PC-3 (cell line): ENCODE results near the gene ARHGEF4. TPM values are rescaled to one million over a fixed set of nuclear protein-coding genes. Genes with fewer than 3 reads are reported as not detected.

ENCODE experiments used
- ATAC-seq: fragments of 200-7000 bp; cut with Tn5 transposase; 2 replicates; pipeline ENCODE4 v1.9.1; 2020; ENCODE audit warnings: mild to moderate bottlenecking, moderate library complexity
- BruUV-seq: library from RNA; stranded (reverse); fragments of 400-500 nt; replicated peaks from 2 replicates; lab custom pipeline; 2021; lab: Mats Ljungman, UMichigan
- CTCF ChIA-PET: fragments of 300-600 bp; sonication (Branson Sonifier 250); formaldehyde crosslinking; loops from one replicate; lab custom pipeline; 2022; ENCODE audit warnings: antibody characterized with exemption; lab: Charles Lee
- POLR2A ChIA-PET: fragments of 300-600 bp; sonication (Branson Sonifier 250); formaldehyde crosslinking; loops from one replicate; lab custom pipeline; 2022; ENCODE audit warnings: antibody characterized with exemption; ENCODE audit not compliant: unreplicated experiment; lab: Charles Lee
- DNase-seq: peaks from one replicate; pipeline ENCODE4 v3.0.0-alpha.2; 2015
- H2AFZ ChIP-seq: fragments of 300-600 bp; sonication (generic); 2 replicates; pipeline ENCODE4 v1.6.0; 2016; ENCODE audit warnings: antibody characterized with exemption, low read length
- H3F3A ChIP-seq: fragments of 300-600 bp; sonication (generic); one replicate; pipeline ENCODE4 v1.6.0; 2017; ENCODE audit warnings: antibody characterized with exemption, low read length, control low read depth, mild to moderate bottlenecking; ENCODE audit not compliant: unreplicated experiment
- H3K27ac ChIP-seq: fragments of 300-600 bp; sonication (generic); 2 replicates; pipeline ENCODE4 v1.5.1; 2016; ENCODE audit warnings: mild to moderate bottlenecking, low read length
- H3K27me3 ChIP-seq: fragments of 300-600 bp; sonication (generic); 2 replicates; pipeline ENCODE4 v1.6.1; 2016; ENCODE audit warnings: low read length, mixed read lengths
- H3K36me3 ChIP-seq: fragments of 300-600 bp; sonication (generic); 2 replicates; pipeline ENCODE4 v1.6.1; 2016; ENCODE audit warnings: low read depth, mixed run types, low read length, mixed read lengths
- H3K4me1 ChIP-seq: fragments of 300-600 bp; sonication (generic); 2 replicates; pipeline ENCODE4 v1.5.1; 2016; ENCODE audit warnings: low read length; ENCODE audit not compliant: insufficient read depth
- H3K4me2 ChIP-seq: fragments of 300-600 bp; sonication (generic); 2 replicates; pipeline ENCODE4 v1.6.0; 2016; ENCODE audit warnings: low read length
- H3K4me3 ChIP-seq: fragments of 300-600 bp; sonication (generic); 2 replicates; pipeline ENCODE4 v1.5.1; 2016; ENCODE audit warnings: mild to moderate bottlenecking, low read length, mixed read lengths
- H3K79me2 ChIP-seq: fragments of 300-600 bp; sonication (generic); 2 replicates; pipeline ENCODE4 v1.6.1; 2017; ENCODE audit warnings: low read length, mixed read lengths
- H3K9ac ChIP-seq: fragments of 300-600 bp; sonication (generic); 2 replicates; pipeline ENCODE4 v1.6.0; 2016; ENCODE audit warnings: mild to moderate bottlenecking, low read length
- H3K9me2 ChIP-seq: fragments of 300-600 bp; sonication (generic); replicated peaks from 2 replicates; pipeline ENCODE4 v1.6.1; 2016; ENCODE audit warnings: mixed run types, low read length, mixed read lengths
- H3K9me3 ChIP-seq: fragments of 300-600 bp; sonication (generic); 2 replicates; pipeline ENCODE4 v1.6.1; 2016; ENCODE audit warnings: low read length, mixed read lengths
- H4K20me1 ChIP-seq: fragments of 300-600 bp; sonication (generic); 2 replicates; pipeline ENCODE4 v1.6.1; 2016; ENCODE audit warnings: low read length, mixed read lengths
- CTCF ChIP-seq: fragments of 300-600 bp; sonication (generic); conservative IDR thresholded peaks from 2 replicates; pipeline ENCODE4 v1.5.1; 2017; ENCODE audit warnings: antibody characterized with exemption, low read depth, mild to moderate bottlenecking, low read length
- EZH2 ChIP-seq: fragments of 300-600 bp; sonication (generic); IDR thresholded peaks from one replicate; pipeline ENCODE4 v1.6.1; 2017; ENCODE audit warnings: antibody characterized with exemption, mild to moderate bottlenecking, low read length; ENCODE audit not compliant: unreplicated experiment
- EZH2phosphoT487 ChIP-seq: fragments of 300-600 bp; sonication (generic); IDR thresholded peaks from 2 replicates; pipeline ENCODE4 v1.6.1; 2018; ENCODE audit warnings: mild to moderate bottlenecking, antibody characterized with exemption, low read length, borderline replicate concordance
- intact Hi-C: fragments of 100-400 bp; cut with micrococcal nuclease; formaldehyde crosslinking; loops from 2 replicates; pipeline ENCODE4 v1.9.0; 2023
- total RNA-seq: library from RNA; depleted of rRNA; stranded (reverse); fragments of >200 nt; gene quantifications from 2 replicates; pipeline ENCODE4 v1.2.3, GENCODE V29; 2014

The ARHGEF4 gene
- total RNA-seq, 1 experiment from 2014 or later = 21.5 TPM

GRCh38 chr2:131015764-131016163 is 179.1 kb downstream of the ARHGEF4 start:
- Histone ChIP-seq H3K4me2 (no peak overlapping the region), H2AFZ (no peak overlapping the region), H3K27ac (no peak overlapping the region), H3K9ac (no peak overlapping the region), H3K9me2 (no peaks in the 10 kb centered on the region), H4K20me1 (no peaks in the 10 kb centered on the region), H3F3A (peaks cover 4% of the 10 kb centered on the region), H3K4me3 (no peak overlapping the region), H3K27me3 (no peaks in the 10 kb centered on the region), H3K36me3 (no peaks in the 10 kb centered on the region), H3K4me1 (peaks cover 28% of the 10 kb centered on the region), H3K9me3 (no peaks in the 10 kb centered on the region), H3K79me2 (no peaks in the 10 kb centered on the region)
- POLR2A ChIA-PET = no interaction called here
- BruUV-seq = no TSS peak
- ATAC-seq (no peak), DNase-seq (no peak)
- TF ChIP-seq EZH2 (no peak), EZH2phosphoT487 (no peak), CTCF (no peak)
- intact Hi-C loops = loop anchor here (5.0 kb wide), 1 partner anchor 43 kb away; no protein-coding TSS in a partner anchor
- CTCF ChIA-PET = no interaction called here

GRCh38 chr2:131016826-131017741 is 180.4 kb downstream of the ARHGEF4 start:
- Histone ChIP-seq H3F3A (peaks cover 4% of the 10 kb centered on the region), H3K4me1 (peaks cover 28% of the 10 kb centered on the region), H3K79me2 (no peaks in the 10 kb centered on the region), H3K27ac (peak overlapping the region; percentile 78), H3K9ac (peak overlapping the region; percentile 32), H3K36me3 (no peaks in the 10 kb centered on the region), H3K9me3 (no peaks in the 10 kb centered on the region), H3K27me3 (no peaks in the 10 kb centered on the region), H2AFZ (peak overlapping the region; percentile 65), H3K4me3 (peak overlapping the region; percentile 50), H3K4me2 (peak overlapping the region; percentile 82), H4K20me1 (no peaks in the 10 kb centered on the region), H3K9me2 (no peaks in the 10 kb centered on the region)
- BruUV-seq = no TSS peak
- peak; percentile 92 for DNase-seq
- TF ChIP-seq EZH2 = no peak
- no peak for TF ChIP-seq EZH2phosphoT487
- TF ChIP-seq CTCF = no peak
- ATAC-seq = peak; percentile 89
- ChIA-PET POLR2A (no interaction called here), CTCF (no interaction called here)
- intact Hi-C loops = loop anchor here (5.0 kb wide), 1 partner anchor 45 kb away; no protein-coding TSS in a partner anchor

GRCh38 chr2:131022731-131023130 is 186.0 kb downstream of the ARHGEF4 start:
- peaks cover under 1% of the 10 kb centered on the region for H3F3A ChIP-seq
- H3K36me3 ChIP-seq = no peaks in the 10 kb centered on the region
- intact Hi-C loops = no loop called here
- H3K9ac ChIP-seq = no peak overlapping the region
- ChIA-PET CTCF (no interaction called here), POLR2A (no interaction called here)
- BruUV-seq = no TSS peak
- H3K79me2 ChIP-seq = no peaks in the 10 kb centered on the region
- no peaks in the 10 kb centered on the region for H3K9me2 ChIP-seq
- no peaks in the 10 kb centered on the region for H3K27me3 ChIP-seq
- no peak overlapping the region for H3K4me3 ChIP-seq
- H2AFZ ChIP-seq = no peak overlapping the region
- TF ChIP-seq EZH2phosphoT487 (no peak), CTCF (no peak), EZH2 (no peak)
- ATAC-seq (no peak), DNase-seq (no peak)
- H4K20me1 ChIP-seq = no peaks in the 10 kb centered on the region
- H3K4me2 ChIP-seq = no peak overlapping the region
- H3K9me3 ChIP-seq = peaks cover 4% of the 10 kb centered on the region; the same call in 1 of the 2 replicates
- H3K27ac ChIP-seq = no peak overlapping the region
- peaks cover 10% of the 10 kb centered on the region for H3K4me1 ChIP-seq
